GM12878 (cell line): Measurements from ENCODE around the gene DLGAP3. TPM values are rescaled to one million over a fixed set of nuclear protein-coding genes. Genes with fewer than 3 reads are reported as not detected.
A peak's percentile ranks its signal among the peaks of the same experiment; 100 is the strongest.

Source experiments
- ATAC-seq: fragments of 200-7000 bp; cut with Tn5 transposase; 3 replicates; pipeline ENCODE4 v1.9.1; 2020; ENCODE audit warnings: mild to moderate bottlenecking, moderate library complexity
- BruUV-seq: library from RNA; stranded (reverse); fragments of 400-500 nt; replicated peaks from 2 replicates; lab custom pipeline; 2021; lab: Mats Ljungman, UMichigan
- CTCF ChIA-PET: fragments of 300-600 bp; sonication (Branson Sonifier 250); formaldehyde crosslinking; extraction: SDS; loops from one replicate; lab custom pipeline; 2021; ENCODE audit warnings: inconsistent platforms; lab: Yijun Ruan, JAX
- POLR2A ChIA-PET: fragments of 350-600 bp; formaldehyde crosslinking; extraction: SDS; loops from one replicate; lab custom pipeline; 2021; ENCODE audit warnings: inconsistent platforms; lab: Charles Lee
- RAD21 ChIA-PET: fragments of 300-600 bp; sonication (Branson Sonifier 250); formaldehyde crosslinking; loops from one replicate; lab custom pipeline; 2023; ENCODE audit warnings: antibody characterized with exemption; ENCODE audit not compliant: unreplicated experiment; lab: Charles Lee
- SMC1A ChIA-PET: fragments of 300-600 bp; sonication (Branson Sonifier 250); formaldehyde crosslinking; loops from one replicate; lab custom pipeline; 2023; ENCODE audit not compliant: unreplicated experiment, uncharacterized antibody; lab: Charles Lee
- DNase-seq: peaks from one replicate; pipeline ENCODE4 v3.0.0-alpha.2; 2011; ENCODE audit warnings: low read depth, low spot score
- FAIRE-seq: peaks from 3 replicates; lab custom pipeline; 2011; peaks lifted over from hg19 to GRCh38; lab: Jason Lieb, UNC
- H2AFZ ChIP-seq: 2 replicates; pipeline ENCODE4 v1.6.0; 2011; ENCODE audit warnings: low read depth, low read length, control low read depth; ENCODE audit not compliant: control insufficient read depth
- H3K27ac ChIP-seq: 2 replicates; pipeline ENCODE4 v1.5.1; 2011; ENCODE audit warnings: control low read depth; ENCODE audit not compliant: control insufficient read depth, insufficient read depth
- H3K27me3 ChIP-seq, 2 experiments: replicated peaks in 1 of 2; 2 replicates each; pipeline versions ENCODE4 v1.6.0 to v1.6.1; 2011; ENCODE audit warnings: low read length in 1 of 2; ENCODE audit not compliant: control insufficient read depth in 2 of 2, insufficient read depth in 2 of 2
- H3K36me3 ChIP-seq, 2 experiments: 2 replicates each; pipeline ENCODE4 v1.5.1; 2011; ENCODE audit warnings: low read length in 1 of 2; ENCODE audit not compliant: control insufficient read depth in 2 of 2, insufficient read depth in 2 of 2
- H3K4me1 ChIP-seq: 2 replicates; pipeline ENCODE4 v1.6.1; 2011; ENCODE audit warnings: mild to moderate bottlenecking, low read length, moderate library complexity, mixed read lengths; ENCODE audit not compliant: control insufficient read depth, insufficient read depth
- H3K4me2 ChIP-seq: 2 replicates; pipeline ENCODE4 v1.6.0; 2011; ENCODE audit warnings: control low read depth; ENCODE audit not compliant: control insufficient read depth, insufficient read depth
- H3K4me3 ChIP-seq: fragments of 200-600 bp; sonication (generic); 2 replicates; pipeline ENCODE4 v1.5.1; 2016
- H3K79me2 ChIP-seq: 2 replicates; pipeline ENCODE4 v1.6.0; 2011; ENCODE audit warnings: low read length; ENCODE audit not compliant: control insufficient read depth, insufficient read depth
- H3K9ac ChIP-seq: 2 replicates; pipeline ENCODE4 v1.8.0; 2011; ENCODE audit warnings: low read length, control low read depth, mixed read lengths; ENCODE audit not compliant: control insufficient read depth, insufficient read depth
- H3K9me3 ChIP-seq: replicated peaks from 3 replicates; pipeline ENCODE4 v1.5.1; 2011; ENCODE audit warnings: mild to moderate bottlenecking, low read length; ENCODE audit not compliant: control insufficient read depth, insufficient read depth
- H4K20me1 ChIP-seq: 2 replicates; pipeline ENCODE4 v1.6.0; 2011; ENCODE audit not compliant: control insufficient read depth, insufficient read depth
- CTCF ChIP-seq, 3 experiments: IDR thresholded peaks in 2 of 3; conservative IDR thresholded peaks in 1 of 3; 2 replicates each; pipeline ENCODE4 v1.5.1; 2011; ENCODE audit warnings: low read depth in 3 of 3, low read length in 3 of 3, mild to moderate bottlenecking in 3 of 3, control low read depth in 2 of 3, moderate library complexity in 2 of 3, inconsistent platforms in 1 of 3, mixed read lengths in 1 of 3; ENCODE audit not compliant: control insufficient read depth in 2 of 3, insufficient read depth in 1 of 3; ENCODE audit errors: extremely low read depth in 1 of 3
- E4F1 ChIP-seq: fragments of 450-650 bp; IDR thresholded peaks from 2 replicates; pipeline ENCODE4 v1.6.1; 2018; ENCODE audit warnings: borderline replicate concordance, mild to moderate bottlenecking; ENCODE audit not compliant: partially characterized antibody
- ELK1 ChIP-seq: IDR thresholded peaks from 2 replicates; pipeline ENCODE4 v1.6.1; 2012; ENCODE audit warnings: low read depth, low read length, improper control_type of control experiment
- RAD21 ChIP-seq: IDR thresholded peaks from 2 replicates; pipeline ENCODE4 v1.6.1; 2011; ENCODE audit warnings: mild to moderate bottlenecking, low read depth, low read length, moderate library complexity; ENCODE audit not compliant: insufficient read depth
- SMC3 ChIP-seq: IDR thresholded peaks from 2 replicates; pipeline ENCODE4 v1.6.1; 2011; ENCODE audit warnings: low read length, improper control_type of control experiment, borderline replicate concordance
- WGBS: methylation state at CpG from one replicate; pipeline ENCODE4 v1.1.6; 2016; ENCODE audit warnings: low lambda C conversion rate; ENCODE audit not compliant: insufficient replicate concordance, insufficient coverage; ENCODE audit errors: missing lambda C conversion rate; 5-methylcytosine and 5-hydroxymethylcytosine counted together
- in situ Hi-C: fragments of 300-500 bp; cut with MboI; formaldehyde crosslinking; loops from 9 replicates; pipeline ENCODE4 v1.14.3; 2018; ENCODE audit warnings: mixed read lengths
- intact Hi-C: fragments of 100-400 bp; cut with micrococcal nuclease; formaldehyde crosslinking; loops from one replicate; pipeline ENCODE4 v1.14.2; 2022; ENCODE audit not compliant: unreplicated experiment
- polyA plus RNA-seq, 11 experiments: library from polyadenylated mRNA; depleted of rRNA in 4 of 11; unstranded in 6 of 11; stranded (reverse) in 5 of 11; fragments of >200 nt; fragmentation: Nextera tagmentation in 4 of 11; fragmentation: Illumina TruSeq in 1 of 11; extraction: Ambion mirVana in 4 of 11; extraction: Trizol in 1 of 11; gene quantifications; 1 replicate in 1 of 11; 2 replicates in 10 of 11; pipeline versions ENCODE4 v1.2.1 to v1.2.3, GENCODE V29; 2011 to 2016; ENCODE audit warnings: inconsistent platforms in 2 of 11, missing spikeins in 2 of 11, low read depth in 1 of 11
- total RNA-seq, 4 experiments: library from RNA; depleted of rRNA in 3 of 4; stranded (reverse); fragments of >200 nt in 3 of 4; fragmentation: Illumina TruSeq in 1 of 4; extraction: Trizol in 1 of 4; gene quantifications; 2 replicates each; pipeline versions ENCODE4 v1.2.1 to v1.2.3, GENCODE V29; 2013 to 2021

Gene DLGAP3
- total and polyA plus RNA-seq, 10 of the 15 experiments (the other 5 are each of a cell fraction or from before 2014, with no cell fraction given): 0.03 to 0.15 (median 0.08) TPM; not detected in 4

GRCh38 chr1:34898330-34898761 lies 31.1 kb downstream of the DLGAP3 start (continued):
- no peak for TF ChIP-seq ELK1
- TF ChIP-seq, all 136 proteins: peak for 0

GRCh38 chr1:34896612-34897011 lies 32.8 kb downstream of the DLGAP3 start:
- RAD21 ChIA-PET: interaction anchor here (1.1 kb wide), 1 partner anchor 110 kb away, joined by 3 read pairs; no protein-coding TSS in a partner anchor
- H3K27ac ChIP-seq: no peak overlapping the region
- TF ChIP-seq SMC3: peak; percentile 21; the same call in 1 of the 2 replicates
- no peak for TF ChIP-seq E4F1
- TF ChIP-seq RAD21: peak; percentile 45; the same call in 1 of the 2 replicates
- peak in 1 of 3 experiments; percentile 38; a peak in 2 of 6 replicates for TF ChIP-seq CTCF (IDR thresholded peaks at IDR 0.05 in 2 of 3, conservative IDR thresholded peaks at IDR 0.05 in 1 of 3; ENCODE audit: control insufficient read depth in 2 of 3, extremely low read depth in 1 of 3, insufficient read depth in 1 of 3, low read depth in 3 of 3, low read length in 3 of 3)
- CTCF ChIA-PET: interaction anchor here (1.0 to 1.5 kb wide), 2 partner anchors 403 to 544 kb away, joined by 3 to 4 read pairs; no protein-coding TSS in a partner anchor
- BruUV-seq: no TSS peak
- POLR2A ChIA-PET: interaction anchor here (0.6 kb wide), 1 partner anchor 512 kb away, joined by 3 read pairs; no protein-coding TSS in a partner anchor
- WGBS: 0% methylated on average over 1 of the region's 1 CpG
- H3K4me2 ChIP-seq: no peak overlapping the region
- no peaks in the 10 kb centered on the region for H3K36me3 ChIP-seq
- no peaks in the 10 kb centered on the region for H3K4me1 ChIP-seq
- H3K4me3 ChIP-seq: no peak overlapping the region
- no peak for ATAC-seq
- H3K79me2 ChIP-seq: no peaks in the 10 kb centered on the region
- DNase-seq: no peak
- no peak overlapping the region for H3K9ac ChIP-seq
- in situ Hi-C loops: no loop called here
- H3K27me3 ChIP-seq: peaks cover 0 to 3% of the 10 kb centered on the region in 2 experiments; a peak in 1 of 4 replicates
- H4K20me1 ChIP-seq: no peaks in the 10 kb centered on the region
- H2AFZ ChIP-seq: no peak overlapping the region
- FAIRE-seq: no peak
- SMC1A ChIA-PET: interaction anchor here (0.9 kb wide), 1 partner anchor 144 kb away, joined by 4 read pairs; no protein-coding TSS in a partner anchor
- intact Hi-C loops: no loop called here
- no peaks in the 10 kb centered on the region; the same call in 1 of the 3 replicates for H3K9me3 ChIP-seq
